ENCODE data around the gene SMYD3. TPM values are rescaled to one million over a fixed set of nuclear protein-coding genes. Genes with fewer than 3 reads are reported as not detected.

Gene SMYD3
- total RNA-seq, 5 donors from 2014 or later (not counting 1 experiment from before 2014, with no cell fraction given): 17.7 to 37.8 (median 21.9) TPM

DNA sequence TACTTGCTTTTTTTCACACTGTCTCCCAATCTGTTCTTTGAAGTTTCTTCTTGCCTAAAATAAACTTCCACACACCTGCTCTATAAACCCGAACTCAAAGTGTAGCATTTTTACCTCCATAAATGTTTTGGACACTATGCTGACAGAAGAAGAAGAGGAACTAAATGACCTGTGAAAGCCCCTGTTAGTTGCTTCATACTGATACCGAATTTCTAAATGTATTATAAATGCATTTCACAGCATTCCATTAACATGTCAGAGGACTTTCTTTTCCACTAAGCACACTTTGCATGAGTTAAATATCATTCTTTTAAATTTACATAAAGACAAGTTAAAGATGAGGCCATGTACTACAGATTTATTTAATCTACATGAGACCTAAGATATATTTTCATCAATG, 281.0 kb downstream of the SMYD3 start:
- H3K4me3 ChIP-seq (ENCODE audit: control insufficient read depth in 1 of 2, extremely low read depth in 1 of 2, low read length in 1 of 2): no peak overlapping the region
- Mint-ChIP-seq H3K27me3 (no peaks in the 10 kb centered on the region), H3K36me3 (peaks cover 18% of the 10 kb centered on the region), H3K4me1 (no peaks in the 10 kb centered on the region), H3K27ac (no peak overlapping the region), H3K9me3 (no peaks in the 10 kb centered on the region), H3K4me3 (no peak overlapping the region)
- no peak for ATAC-seq (replicated peaks in 1 of 4)
- H3K36me3 ChIP-seq (ENCODE audit: control insufficient read depth in 2 of 2, extremely low read depth in 1 of 2, insufficient read depth in 1 of 2, low read length in 1 of 2): no peaks in the 10 kb centered on the region
- H3K4me1 ChIP-seq (ENCODE audit: control insufficient read depth in 1 of 2, extremely low read depth in 1 of 2, insufficient read depth in 2 of 2, low read length in 2 of 2): no peaks in the 10 kb centered on the region
- 83% methylated on average over 1 of the region's 2 CpGs for WGBS (ENCODE audit: insufficient coverage)
- no peak overlapping the region for H3K27ac ChIP-seq (ENCODE audit: low read length)
- no peaks in the 10 kb centered on the region for H3K27me3 ChIP-seq (replicated peaks in 1 of 2; ENCODE audit: control insufficient read depth in 2 of 2, extremely low read depth in 1 of 2, insufficient read depth in 2 of 2, low read length in 1 of 2)
- no peak for DNase-seq
- POLR2A ChIA-PET: no interaction called here
- no peaks in the 10 kb centered on the region for H3K9me3 ChIP-seq
- CTCF ChIA-PET: no interaction called here

DNA sequence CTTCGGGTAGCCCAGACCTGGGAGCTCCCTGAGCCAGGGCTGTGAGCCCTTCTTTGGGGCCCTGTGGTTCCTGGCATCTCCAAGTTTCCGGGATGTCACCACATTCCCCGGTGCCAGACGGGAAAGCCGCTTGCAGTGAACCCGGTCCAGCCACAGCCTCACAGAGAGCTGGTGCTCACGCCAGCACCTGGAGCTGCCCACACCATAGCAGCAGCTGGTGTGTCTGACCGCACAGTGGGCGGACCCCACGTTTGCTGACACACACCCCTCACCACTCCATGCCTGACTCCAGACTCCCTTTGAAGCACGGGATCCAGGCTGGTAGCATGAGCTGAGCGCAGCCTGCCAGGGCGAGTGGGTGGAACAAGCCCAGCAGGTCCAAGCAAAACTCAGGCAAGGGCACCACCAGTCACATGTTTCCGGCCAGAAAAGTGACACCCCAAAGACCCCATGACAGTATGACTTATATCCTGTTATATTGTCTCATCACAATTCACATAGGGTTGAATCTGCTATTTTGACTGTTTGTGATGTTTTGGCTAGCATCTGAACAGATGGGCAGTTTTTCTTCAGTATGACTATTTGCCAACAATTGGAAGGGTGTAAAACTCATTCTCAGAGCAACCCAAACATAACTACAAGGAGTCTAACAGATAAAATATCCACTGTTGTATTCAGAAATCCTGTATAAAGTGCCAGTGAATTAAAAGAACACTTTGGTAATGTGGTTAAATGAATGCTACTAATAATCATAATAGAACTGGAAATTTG, 285.4 kb downstream of the SMYD3 start:
- Histone ChIP-seq H3K4me1 (ENCODE audit: control insufficient read depth in 1 of 2, extremely low read depth in 1 of 2, insufficient read depth in 2 of 2, low read length in 2 of 2) (no peaks in the 10 kb centered on the region), H3K9me3 (no peaks in the 10 kb centered on the region), H3K27me3 (replicated peaks in 1 of 2; ENCODE audit: control insufficient read depth in 2 of 2, extremely low read depth in 1 of 2, insufficient read depth in 2 of 2, low read length in 1 of 2) (no peaks in the 10 kb centered on the region), H3K4me3 (ENCODE audit: control insufficient read depth in 1 of 2, extremely low read depth in 1 of 2, low read length in 1 of 2) (no peak overlapping the region), H3K36me3 (ENCODE audit: control insufficient read depth in 2 of 2, extremely low read depth in 1 of 2, insufficient read depth in 1 of 2, low read length in 1 of 2) (no peaks in the 10 kb centered on the region), H3K27ac (ENCODE audit: low read length) (no peak overlapping the region)
- peaks cover 22% of the 10 kb centered on the region for H3K36me3 Mint-ChIP-seq
- H3K4me3 Mint-ChIP-seq: no peak overlapping the region
- no peaks in the 10 kb centered on the region for H3K4me1 Mint-ChIP-seq
- 68% methylated on average over 10 of the region's 14 CpGs for WGBS (ENCODE audit: insufficient coverage)
- peaks cover 0 to 2% (median 0%) of the 10 kb centered on the region in 3 donors for H3K9me3 Mint-ChIP-seq
- H3K27me3 Mint-ChIP-seq: no peaks in the 10 kb centered on the region
- ATAC-seq (replicated peaks in 1 of 4): no peak
- no peak for DNase-seq
- H3K27ac Mint-ChIP-seq: no peak overlapping the region
- ChIA-PET CTCF (no interaction called here), POLR2A (no interaction called here)

DNA sequence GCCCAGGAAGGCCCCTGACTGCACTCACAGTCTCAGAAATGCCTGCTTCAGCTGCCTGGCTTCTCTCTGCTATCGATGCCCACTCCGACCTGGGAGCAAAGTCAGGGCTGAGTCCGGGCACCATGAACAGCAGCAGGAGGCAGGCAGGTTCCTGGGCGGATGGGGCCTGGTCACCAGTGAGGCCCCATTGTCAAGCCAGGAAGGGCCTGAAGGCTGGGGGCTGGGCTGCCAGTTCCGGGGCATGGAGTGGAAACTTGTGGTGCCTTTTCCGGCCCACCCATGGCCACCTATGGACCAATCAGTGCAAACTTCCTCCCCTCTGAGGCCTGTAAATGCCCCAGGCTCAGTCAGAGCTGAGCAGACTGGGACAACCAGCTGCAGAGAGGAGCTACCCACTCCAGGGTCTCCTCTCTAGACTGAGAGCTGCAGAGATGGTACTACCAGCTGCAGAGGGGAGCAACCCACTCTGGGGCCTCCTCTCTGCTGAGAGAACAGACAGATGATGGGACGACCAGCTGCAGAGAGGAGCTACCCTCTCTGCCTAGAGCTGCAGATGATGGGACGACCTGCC, 286.5 kb downstream of the SMYD3 start:
- Histone ChIP-seq H3K27ac (ENCODE audit: low read length) (no peak overlapping the region), H3K4me3 (ENCODE audit: control insufficient read depth in 1 of 2, extremely low read depth in 1 of 2, low read length in 1 of 2) (no peak overlapping the region), H3K27me3 (replicated peaks in 1 of 2; ENCODE audit: control insufficient read depth in 2 of 2, extremely low read depth in 1 of 2, insufficient read depth in 2 of 2, low read length in 1 of 2) (no peaks in the 10 kb centered on the region), H3K4me1 (ENCODE audit: control insufficient read depth in 1 of 2, extremely low read depth in 1 of 2, insufficient read depth in 2 of 2, low read length in 2 of 2) (no peaks in the 10 kb centered on the region), H3K36me3 (ENCODE audit: control insufficient read depth in 2 of 2, extremely low read depth in 1 of 2, insufficient read depth in 1 of 2, low read length in 1 of 2) (no peaks in the 10 kb centered on the region), H3K9me3 (no peaks in the 10 kb centered on the region)
- ATAC-seq (replicated peaks in 1 of 4) (no peak), DNase-seq (no peak)
- Mint-ChIP-seq H3K27ac (no peak overlapping the region), H3K27me3 (no peaks in the 10 kb centered on the region), H3K36me3 (peaks cover 20% of the 10 kb centered on the region), H3K4me1 (no peaks in the 10 kb centered on the region), H3K9me3 (peaks cover 0 to 2% (median 0%) of the 10 kb centered on the region in 3 donors), H3K4me3 (no peak overlapping the region)
- CTCF ChIA-PET: no interaction called here
- WGBS (ENCODE audit: insufficient coverage): 98% methylated on average over 8 of the region's 8 CpGs
- POLR2A ChIA-PET: no interaction called here

DNA sequence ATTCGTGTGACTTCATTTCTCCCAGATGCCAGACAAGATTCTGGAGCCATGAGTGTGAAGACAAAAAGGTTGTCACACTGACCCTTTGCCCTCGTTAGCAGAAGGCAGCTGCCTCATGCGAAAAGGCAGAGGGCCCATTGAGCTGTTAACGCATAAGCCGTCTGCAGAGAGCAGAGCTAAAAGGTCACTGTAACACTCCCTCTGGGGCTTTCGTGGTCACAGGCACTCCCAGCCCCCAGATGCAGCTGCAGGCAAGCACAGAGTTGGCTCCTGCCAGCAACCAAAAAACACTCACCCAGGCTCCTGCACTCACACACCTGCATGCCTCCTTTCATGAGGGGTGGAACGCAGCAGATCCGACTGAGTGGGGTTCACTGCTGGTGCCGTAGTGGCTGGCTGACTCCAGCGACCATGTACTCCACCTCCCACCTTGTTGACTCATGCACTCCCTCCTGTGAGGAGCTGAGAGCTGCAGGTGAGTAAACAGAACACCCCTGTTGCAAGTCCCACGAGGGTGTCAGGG, 287.5 kb downstream of the SMYD3 start:
- H3K9me3 ChIP-seq: no peaks in the 10 kb centered on the region
- POLR2A ChIA-PET: no interaction called here
- Mint-ChIP-seq H3K4me3 (no peak overlapping the region), H3K27ac (no peak overlapping the region), H3K36me3 (peaks cover 20% of the 10 kb centered on the region), H3K9me3 (peaks cover 0 to 2% (median 0%) of the 10 kb centered on the region in 3 donors), H3K4me1 (peaks cover 0 to 1% (median 0%) of the 10 kb centered on the region in 3 donors), H3K27me3 (no peaks in the 10 kb centered on the region)
- H3K36me3 ChIP-seq (ENCODE audit: control insufficient read depth in 2 of 2, extremely low read depth in 1 of 2, insufficient read depth in 1 of 2, low read length in 1 of 2): no peaks in the 10 kb centered on the region
- H3K4me1 ChIP-seq (ENCODE audit: control insufficient read depth in 1 of 2, extremely low read depth in 1 of 2, insufficient read depth in 2 of 2, low read length in 2 of 2): no peaks in the 10 kb centered on the region
- 100% methylated on average over 5 of the region's 11 CpGs for WGBS (ENCODE audit: insufficient coverage)
- no peak overlapping the region for H3K4me3 ChIP-seq (ENCODE audit: control insufficient read depth in 1 of 2, extremely low read depth in 1 of 2, low read length in 1 of 2)
- no peak overlapping the region for H3K27ac ChIP-seq (ENCODE audit: low read length)
- DNase-seq (no peak), ATAC-seq (replicated peaks in 1 of 4) (no peak)
- no peaks in the 10 kb centered on the region for H3K27me3 ChIP-seq (replicated peaks in 1 of 2; ENCODE audit: control insufficient read depth in 2 of 2, extremely low read depth in 1 of 2, insufficient read depth in 2 of 2, low read length in 1 of 2)
- CTCF ChIA-PET: interaction anchor here in 1 of 2 donors (0.6 kb wide), 1 partner anchor 12 kb away, joined by 3 read pairs; no protein-coding TSS in a partner anchor

DNA sequence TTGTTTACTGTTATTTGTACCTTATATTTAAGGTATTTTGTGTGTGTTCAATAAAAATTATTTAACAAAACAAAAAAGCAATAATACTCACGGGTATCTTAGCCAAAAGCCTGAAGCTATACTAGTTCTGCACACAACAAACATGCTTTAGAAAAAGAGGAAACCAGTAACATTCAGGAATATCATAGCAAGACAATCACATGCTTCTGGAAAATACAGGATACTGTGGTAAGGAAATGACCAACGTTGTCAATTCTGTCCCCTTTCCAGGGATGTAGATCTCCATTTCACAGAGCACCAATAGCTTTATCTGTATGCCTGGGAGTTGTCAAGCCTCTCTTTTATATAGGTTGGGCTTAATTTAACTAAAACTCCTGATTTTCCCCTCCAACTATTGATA, 288.4 kb downstream of the SMYD3 start:
- CTCF ChIA-PET: no interaction called here
- ATAC-seq (replicated peaks in 1 of 4): no peak
- no CpG with 5 or more reads among the region's 2 CpGs for WGBS (ENCODE audit: insufficient coverage)

DNA sequence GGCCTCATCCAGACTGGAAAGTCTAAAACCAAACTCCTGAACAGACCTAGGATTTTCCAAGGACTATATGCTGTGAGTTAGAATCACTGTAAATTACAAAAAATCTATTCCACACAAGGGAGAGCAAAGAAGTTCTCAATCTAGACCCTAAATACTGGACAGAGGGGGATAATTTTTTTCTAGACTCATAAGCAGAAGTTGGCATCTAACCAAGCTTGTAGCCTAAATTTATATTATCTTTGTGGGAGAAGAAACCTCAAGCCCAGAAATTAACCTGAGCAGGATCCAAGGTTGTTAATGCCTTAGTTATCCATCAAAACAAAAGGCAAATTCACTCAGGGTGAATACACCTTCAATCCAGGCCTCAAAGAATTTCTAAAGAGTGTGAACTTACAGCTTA, 290.2 kb downstream of the SMYD3 start:
- H3K27me3 ChIP-seq (replicated peaks in 1 of 2; ENCODE audit: control insufficient read depth in 2 of 2, extremely low read depth in 1 of 2, insufficient read depth in 2 of 2, low read length in 1 of 2): no peaks in the 10 kb centered on the region
- Mint-ChIP-seq H3K27ac (no peak overlapping the region), H3K36me3 (peaks cover 14% of the 10 kb centered on the region), H3K4me3 (no peak overlapping the region), H3K27me3 (no peaks in the 10 kb centered on the region), H3K4me1 (peaks cover 0 to 6% (median 1%) of the 10 kb centered on the region in 3 donors), H3K9me3 (peaks cover 0 to 2% (median 0%) of the 10 kb centered on the region in 3 donors)
- no peak overlapping the region for H3K27ac ChIP-seq (ENCODE audit: low read length)
- no peak for DNase-seq
- H3K4me1 ChIP-seq (ENCODE audit: control insufficient read depth in 1 of 2, extremely low read depth in 1 of 2, insufficient read depth in 2 of 2, low read length in 2 of 2): no peaks in the 10 kb centered on the region
- no peak for ATAC-seq (replicated peaks in 1 of 4)
- no peaks in the 10 kb centered on the region for H3K36me3 ChIP-seq (ENCODE audit: control insufficient read depth in 2 of 2, extremely low read depth in 1 of 2, insufficient read depth in 1 of 2, low read length in 1 of 2)
- ChIA-PET POLR2A (no interaction called here), CTCF (no interaction called here)
- no peak overlapping the region for H3K4me3 ChIP-seq (ENCODE audit: control insufficient read depth in 1 of 2, extremely low read depth in 1 of 2, low read length in 1 of 2)
- H3K9me3 ChIP-seq: no peaks in the 10 kb centered on the region

More for the DNA sequence above, 288.4 kb downstream of the SMYD3 start:
- Mint-ChIP-seq H3K4me3 (no peak overlapping the region), H3K27ac (no peak overlapping the region), H3K4me1 (peaks cover 0 to 5% (median 1%) of the 10 kb centered on the region in 3 donors), H3K27me3 (no peaks in the 10 kb centered on the region), H3K36me3 (peaks cover 14% of the 10 kb centered on the region), H3K9me3 (peaks cover 0 to 2% (median 0%) of the 10 kb centered on the region in 3 donors)
- Histone ChIP-seq H3K27me3 (replicated peaks in 1 of 2; ENCODE audit: control insufficient read depth in 2 of 2, extremely low read depth in 1 of 2, insufficient read depth in 2 of 2, low read length in 1 of 2) (no peaks in the 10 kb centered on the region), H3K27ac (ENCODE audit: low read length) (no peak overlapping the region), H3K36me3 (ENCODE audit: control insufficient read depth in 2 of 2, extremely low read depth in 1 of 2, insufficient read depth in 1 of 2, low read length in 1 of 2) (no peaks in the 10 kb centered on the region), H3K4me3 (ENCODE audit: control insufficient read depth in 1 of 2, extremely low read depth in 1 of 2, low read length in 1 of 2) (no peak overlapping the region), H3K9me3 (no peaks in the 10 kb centered on the region), H3K4me1 (ENCODE audit: control insufficient read depth in 1 of 2, extremely low read depth in 1 of 2, insufficient read depth in 2 of 2, low read length in 2 of 2) (no peaks in the 10 kb centered on the region)
- DNase-seq: no peak
- POLR2A ChIA-PET: no interaction called here
